OCI-LY7 (cell line): ENCODE measurements around the gene FBLN5. TPM values are rescaled to one million over a fixed set of nuclear protein-coding genes. Genes with fewer than 3 reads are reported as not detected.

Experiments
- BruUV-seq: library from RNA; stranded (reverse); fragments of 400-500 nt; replicated peaks from 2 replicates; lab custom pipeline; 2021; lab: Mats Ljungman, UMichigan
- CTCF ChIA-PET: fragments of 300-600 bp; sonication (Branson Sonifier 250); formaldehyde crosslinking; loops from one replicate; lab custom pipeline; 2022; ENCODE audit warnings: antibody characterized with exemption; ENCODE audit not compliant: unreplicated experiment; lab: Charles Lee
- POLR2A ChIA-PET: fragments of 300-600 bp; sonication (Branson Sonifier 250); formaldehyde crosslinking; loops from one replicate; lab custom pipeline; 2022; ENCODE audit warnings: antibody characterized with exemption; lab: Charles Lee
- DNase-seq: peaks from one replicate; pipeline ENCODE4 v3.0.0-alpha.2; 2015; ENCODE audit warnings: low spot score
- H2AFZ ChIP-seq: fragments of 200-600 bp; sonication (generic), shearing (Covaris generic); 2 replicates; pipeline ENCODE4 v1.6.1; 2014; ENCODE audit warnings: mild to moderate bottlenecking, antibody characterized with exemption, low read length, moderate library complexity
- H3K27ac ChIP-seq: fragments of 200-600 bp; sonication (generic); 2 replicates; pipeline ENCODE4 v1.5.1; 2014; ENCODE audit warnings: mixed run types, low read depth, mild to moderate bottlenecking, moderate library complexity, low read length, inconsistent platforms; ENCODE audit not compliant: poor library complexity, severe bottlenecking
- H3K36me3 ChIP-seq: fragments of 200-600 bp; sonication (generic); 2 replicates; pipeline ENCODE4 v1.6.1; 2014; ENCODE audit warnings: mild to moderate bottlenecking, antibody characterized with exemption, low read length, moderate library complexity, mixed read lengths; ENCODE audit not compliant: insufficient read depth
- H3K4me1 ChIP-seq: fragments of 200-600 bp; sonication (generic); 2 replicates; pipeline ENCODE4 v1.5.1; 2014; ENCODE audit warnings: mild to moderate bottlenecking, low read length; ENCODE audit not compliant: insufficient read depth, poor library complexity, severe bottlenecking
- H3K4me2 ChIP-seq: fragments of 200-600 bp; sonication (generic); 2 replicates; pipeline ENCODE4 v1.6.1; 2014; ENCODE audit warnings: mild to moderate bottlenecking, low read length
- H3K4me3 ChIP-seq: fragments of 200-600 bp; sonication (generic); 2 replicates; pipeline ENCODE4 v1.5.1; 2014; ENCODE audit warnings: mild to moderate bottlenecking, low read depth, low read length; ENCODE audit not compliant: poor library complexity, severe bottlenecking
- H3K79me2 ChIP-seq: fragments of 200-600 bp; sonication (generic); 2 replicates; pipeline ENCODE4 v1.6.1; 2016; ENCODE audit warnings: low read depth, mild to moderate bottlenecking, low read length, moderate library complexity, mixed read lengths; ENCODE audit not compliant: insufficient read depth
- H3K9me2 ChIP-seq: fragments of 200-600 bp; sonication (generic); 2 replicates; pipeline ENCODE4 v1.6.1; 2016; ENCODE audit warnings: mild to moderate bottlenecking, low read length, mixed read lengths; ENCODE audit not compliant: insufficient read depth
- H3K9me3 ChIP-seq: fragments of 200-600 bp; sonication (generic); 2 replicates; pipeline ENCODE4 v1.6.1; 2014; ENCODE audit warnings: mild to moderate bottlenecking, mixed run types, low read length, mixed read lengths
- H4K20me1 ChIP-seq: fragments of 200-600 bp; sonication (generic); 2 replicates; pipeline ENCODE4 v1.6.1; 2014; ENCODE audit warnings: mild to moderate bottlenecking, antibody characterized with exemption, low read length, moderate library complexity, mixed read lengths; ENCODE audit not compliant: insufficient read depth
- CTCF ChIP-seq: fragments of 200-600 bp; sonication (generic); conservative IDR thresholded peaks from 2 replicates; pipeline ENCODE4 v1.5.1; 2014; ENCODE audit warnings: mild to moderate bottlenecking, antibody characterized with exemption, low read length, moderate library complexity, mixed read lengths
- EZH2phosphoT487 ChIP-seq: fragments of 200-600 bp; sonication (generic); IDR thresholded peaks from 2 replicates; pipeline ENCODE4 v1.6.1; 2018; ENCODE audit warnings: low read depth, borderline replicate concordance, mild to moderate bottlenecking, mixed run types, antibody characterized with exemption, low read length, moderate library complexity, mixed read lengths
- intact Hi-C: fragments of 100-400 bp; cut with micrococcal nuclease; formaldehyde crosslinking; loops from one replicate; pipeline ENCODE4 v1.10.0; 2022; ENCODE audit not compliant: unreplicated experiment
- total RNA-seq, 2 experiments: library from RNA; depleted of rRNA in 1 of 2; stranded (reverse); fragments of >200 nt in 1 of 2; shearing (Covaris generic) in 1 of 2; gene quantifications; 2 replicates each; pipeline ENCODE4 v1.2.3, GENCODE V29; 2014 to 2022

FBLN5 gene
- total RNA-seq, 2 experiments from 2014 or later, result 0.91 to 2.3 TPM

DNA sequence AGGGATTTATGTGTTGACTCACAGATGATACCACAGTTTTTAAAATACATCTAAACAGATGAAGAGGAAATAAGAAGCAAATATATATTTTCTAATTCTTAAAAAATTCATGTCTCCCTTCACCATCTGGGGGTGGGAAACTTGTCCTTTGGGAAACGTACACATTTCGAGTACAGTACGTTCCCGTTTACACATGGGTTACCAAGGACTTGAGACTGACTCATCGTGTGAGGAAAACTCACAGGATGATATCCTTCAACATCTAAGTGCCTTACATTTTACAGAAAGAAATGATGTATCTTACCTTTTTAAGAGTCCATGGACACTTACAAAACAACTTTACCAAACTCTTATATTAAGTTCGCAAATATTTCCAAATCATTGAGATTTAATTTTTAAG is 16.0 kb upstream of the FBLN5 start:
- POLR2A ChIA-PET, result interaction anchor here (0.6 to 1.2 kb wide), 5 partner anchors 9 to 780 kb away, joined by 3 to 5 read pairs (median 5); no protein-coding TSS in a partner anchor
- BruUV-seq, result no TSS peak
- TF ChIP-seq EZH2phosphoT487, result no peak
- TF ChIP-seq CTCF, result no peak

GRCh38 chr14:91961297-91962220 is 14.1 kb upstream of the FBLN5 start:
- H3K36me3 ChIP-seq, result 0 out of 2 replicates have a peak, but pooled peaks cover 4% of the 10 kb centered on the region
- H3K79me2 ChIP-seq, result no peaks in the 10 kb centered on the region
- no peaks in the 10 kb centered on the region for H3K9me3 ChIP-seq
- 0 out of 2 replicates have a peak, but pooled peaks cover 1% of the 10 kb centered on the region for H3K9me2 ChIP-seq
- no peak overlapping the region for H3K27ac ChIP-seq
- H3K4me1 ChIP-seq, result no peaks in the 10 kb centered on the region
- POLR2A ChIA-PET, result no interaction called here
- no peak overlapping the region for H2AFZ ChIP-seq
- no peak overlapping the region for H3K4me2 ChIP-seq
- CTCF ChIA-PET, result no interaction called here
- TSS peak; percentile 49 for BruUV-seq
- intact Hi-C loops, result no loop called here
- no peak overlapping the region for H3K4me3 ChIP-seq
- DNase-seq, result no peak
- no peaks in the 10 kb centered on the region for H4K20me1 ChIP-seq
- TF ChIP-seq CTCF (no peak), EZH2phosphoT487 (no peak)

More for the DNA sequence above, 16.0 kb upstream of the FBLN5 start:
- H3K79me2 ChIP-seq, result no peaks in the 10 kb centered on the region
- H4K20me1 ChIP-seq, result no peaks in the 10 kb centered on the region
- H3K4me3 ChIP-seq, result no peak overlapping the region
- CTCF ChIA-PET, result no interaction called here
- peaks cover 16% of the 10 kb centered on the region for H3K36me3 ChIP-seq
- intact Hi-C loops, result no loop called here
- no peaks in the 10 kb centered on the region for H3K9me3 ChIP-seq
- no peaks in the 10 kb centered on the region for H3K4me1 ChIP-seq
- H3K9me2 ChIP-seq, result 0 out of 2 replicates have a peak, but pooled peaks cover 3% of the 10 kb centered on the region
- H2AFZ ChIP-seq, result no peak overlapping the region
- no peak for DNase-seq
- no peak overlapping the region for H3K27ac ChIP-seq
- no peak overlapping the region for H3K4me2 ChIP-seq

GRCh38 chr14:91957876-91958313 is 10.4 kb upstream of the FBLN5 start:
- CTCF ChIA-PET, result no interaction called here
- DNase-seq, result no peak
- H3K27ac ChIP-seq, result no peak overlapping the region
- no peaks in the 10 kb centered on the region for H3K9me2 ChIP-seq
- TF ChIP-seq EZH2phosphoT487 (no peak), CTCF (no peak)
- no peak overlapping the region for H2AFZ ChIP-seq
- intact Hi-C loops, result no loop called here
- H3K4me1 ChIP-seq, result no peaks in the 10 kb centered on the region
- H4K20me1 ChIP-seq, result no peaks in the 10 kb centered on the region
- no peak overlapping the region for H3K4me2 ChIP-seq
- no peak overlapping the region for H3K4me3 ChIP-seq
- H3K9me3 ChIP-seq, result no peaks in the 10 kb centered on the region
- no TSS peak for BruUV-seq
- POLR2A ChIA-PET, result no interaction called here
- H3K36me3 ChIP-seq, result no peaks in the 10 kb centered on the region
- H3K79me2 ChIP-seq, result no peaks in the 10 kb centered on the region
